Pancreas (tissue), 10 donors: ENCODE measurements around the gene PTPN1. TPM values are rescaled to one million over a fixed set of nuclear protein-coding genes. Genes with fewer than 3 reads are reported as not detected.
A peak's percentile ranks its signal among the peaks of the same experiment; 100 is the strongest.

ENCODE experiments used
- ATAC-seq, 4 donors: fragments of 200-7000 bp; cut with Tn5 transposase; one replicate each; pipeline versions ENCODE4 v1.8.0 to v1.9.1; 2020; ENCODE audit warnings: mild to moderate bottlenecking in 4 of 4, moderate library complexity in 4 of 4
- DNase-seq, 6 donors: peaks; one replicate each; pipeline ENCODE4 v3.0.0-alpha.2; 2020
- FAIRE-seq: peaks from 2 replicates; lab custom pipeline; 2012; peaks lifted over from hg19 to GRCh38; lab: Jason Lieb, UNC
- H3K27ac ChIP-seq, 4 donors: fragments of 200-600 bp; sonication (generic); 1 replicate in 3 of 4; 2 replicates in 1 of 4; pipeline versions ENCODE4 v1.5.0 to v1.8.0; 2020
- H3K27me3 ChIP-seq, 4 donors: fragments of 200-600 bp; one replicate each; pipeline ENCODE4 v1.8.0; 2021
- H3K36me3 ChIP-seq, 3 donors: fragments of 200-600 bp; sonication (generic) in 1 of 3; one replicate each; pipeline versions ENCODE4 v1.5.0 to v1.8.0; 2020 to 2021
- H3K4me1 ChIP-seq, 3 donors: fragments of 200-600 bp; one replicate each; pipeline ENCODE4 v1.8.0; 2021
- H3K4me3 ChIP-seq, 4 donors: fragments of 200-600 bp; sonication (generic) in 2 of 4; one replicate each; pipeline versions ENCODE4 v1.5.0 to v1.8.0; 2020 to 2021
- H3K9me3 ChIP-seq, 4 donors: fragments of 200-600 bp; one replicate each; pipeline ENCODE4 v1.8.0; 2021
- WGBS, 2 donors: extraction: QIAGEN DNeasy Blood & Tissue Kit; methylation state at CpG; one replicate each; pipeline ENCODE4 v1.1.7; 2013; 5-methylcytosine and 5-hydroxymethylcytosine counted together
- intact Hi-C, 3 donors: fragments of 100-400 bp; cut with DNase I; formaldehyde crosslinking; loops; one replicate each; pipeline versions ENCODE4 v1.11.1 to v1.14.2; 2022
- polyA plus RNA-seq, 2 donors: library from polyadenylated mRNA; stranded (reverse); fragments of 200-250 nt; gene quantifications; one replicate each; pipeline ENCODE4 v1.2.3, GENCODE V29; 2013
- total RNA-seq, 6 donors: library from RNA; stranded (reverse); fragmentation: NEBNext Ultra II Directional in 4 of 6; extraction: Animal tissue kit (Norgen Biotek cat#: 25700) in 4 of 6; gene quantifications; one replicate each; pipeline versions ENCODE4 v1.2.1 to v1.2.4, GENCODE V29; 2021 to 2023
- TF ChIP-seq, protein P1 (sequence below), 4 donors: fragments of 200-600 bp; sonication (generic) in 3 of 4; IDR thresholded peaks; one replicate each; pipeline versions ENCODE4 v1.5.0 to v1.8.0; 2021; ENCODE audit warnings: antibody characterized with exemption in 4 of 4
- donor health status: healthy with polysubstance abuse.
- donor health status: DM: no; HTN: no; CAD: no; lungs with moderate emphysema.
- donor health status: DM: no; HTN: no; CAD: no.
- donor health status: control.
- donor health status: control.
- donor health status: Bipolar disorder and iron deficiency.
- donor health status: DM: yes; HTN: yes; CAD: no.
- donor health status: DM: no; HTN: no; CAD: no.
- donor health status: DM: no; HTN: no; CAD: no.
- donor health status: DM: yes; HTN: yes; CAD: no.

PTPN1 gene
- total and polyA plus RNA-seq, 8 donors = 6.0 to 12.4 (median 8.6) TPM

DNA sequence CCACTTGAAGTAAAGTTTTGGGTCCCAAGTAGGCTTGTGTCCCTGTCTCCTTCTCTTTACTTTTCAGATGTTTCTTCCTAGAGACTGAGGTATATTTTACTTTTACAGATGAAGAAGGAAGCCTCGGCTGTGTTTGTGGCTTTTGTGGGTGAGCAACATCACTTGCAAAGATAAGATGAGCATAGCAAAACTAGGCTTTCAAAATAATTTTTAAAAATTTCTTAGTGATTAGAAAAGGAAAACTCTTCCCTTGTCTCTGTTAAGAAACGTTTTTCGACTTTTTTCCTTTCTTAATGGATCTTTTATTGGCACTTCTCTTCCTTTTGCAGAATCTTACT, 7.6 kb downstream of the PTPN1 start:
- H3K4me3 ChIP-seq = no peak overlapping the region
- 53 to 59% methylated on average over 3 of the region's 3 CpGs for WGBS, 2 donors
- H3K9me3 ChIP-seq = no peaks in the 10 kb centered on the region
- DNase-seq = no peak
- no peak for FAIRE-seq
- H3K4me1 ChIP-seq = peaks cover 0 to 15% (median 12%) of the 10 kb centered on the region in 3 donors
- TF ChIP-seq, protein P1, sequence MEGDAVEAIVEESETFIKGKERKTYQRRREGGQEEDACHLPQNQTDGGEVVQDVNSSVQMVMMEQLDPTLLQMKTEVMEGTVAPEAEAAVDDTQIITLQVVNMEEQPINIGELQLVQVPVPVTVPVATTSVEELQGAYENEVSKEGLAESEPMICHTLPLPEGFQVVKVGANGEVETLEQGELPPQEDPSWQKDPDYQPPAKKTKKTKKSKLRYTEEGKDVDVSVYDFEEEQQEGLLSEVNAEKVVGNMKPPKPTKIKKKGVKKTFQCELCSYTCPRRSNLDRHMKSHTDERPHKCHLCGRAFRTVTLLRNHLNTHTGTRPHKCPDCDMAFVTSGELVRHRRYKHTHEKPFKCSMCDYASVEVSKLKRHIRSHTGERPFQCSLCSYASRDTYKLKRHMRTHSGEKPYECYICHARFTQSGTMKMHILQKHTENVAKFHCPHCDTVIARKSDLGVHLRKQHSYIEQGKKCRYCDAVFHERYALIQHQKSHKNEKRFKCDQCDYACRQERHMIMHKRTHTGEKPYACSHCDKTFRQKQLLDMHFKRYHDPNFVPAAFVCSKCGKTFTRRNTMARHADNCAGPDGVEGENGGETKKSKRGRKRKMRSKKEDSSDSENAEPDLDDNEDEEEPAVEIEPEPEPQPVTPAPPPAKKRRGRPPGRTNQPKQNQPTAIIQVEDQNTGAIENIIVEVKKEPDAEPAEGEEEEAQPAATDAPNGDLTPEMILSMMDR (IDR thresholded peaks at IDR 0.05) = no peak
- H3K27ac ChIP-seq = peak overlapping the region in 1 of 4 donors; percentile 18
- no peaks in the 10 kb centered on the region for H3K36me3 ChIP-seq
- ATAC-seq = no peak
- intact Hi-C loops = no loop called here
- no peaks in the 10 kb centered on the region for H3K27me3 ChIP-seq

DNA sequence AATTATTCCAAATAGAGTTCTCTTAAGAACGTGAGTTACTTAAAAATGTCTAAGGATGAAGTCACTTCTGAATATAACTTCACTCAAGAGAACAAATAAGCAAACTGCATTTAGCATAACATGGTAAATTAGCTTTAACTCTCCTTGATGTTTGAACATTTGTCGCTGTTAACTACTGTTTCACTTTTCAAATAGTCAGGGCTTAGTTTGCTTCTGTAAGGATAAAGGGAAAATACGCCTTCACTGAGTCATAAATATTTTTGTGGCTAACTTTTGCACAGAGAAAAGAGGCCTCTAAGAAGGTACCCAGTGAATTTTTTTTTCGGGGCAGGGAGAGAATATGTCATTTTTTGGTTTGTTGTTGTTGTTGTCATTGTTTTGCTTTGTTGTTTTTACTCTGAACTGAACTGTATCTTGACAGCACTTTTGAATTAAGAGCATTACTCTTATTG, 8.1 kb downstream of the PTPN1 start:
- TF ChIP-seq, protein P1 (IDR thresholded peaks at IDR 0.05) = no peak
- Histone ChIP-seq H3K9me3 (no peaks in the 10 kb centered on the region), H3K4me1 (peaks cover 0 to 9% (median 7%) of the 10 kb centered on the region in 3 donors), H3K27ac (no peak overlapping the region), H3K36me3 (no peaks in the 10 kb centered on the region), H3K27me3 (no peaks in the 10 kb centered on the region), H3K4me3 (no peak overlapping the region)
- DNase-seq = no peak
- 81 to 85% methylated on average over 4 of the region's 4 CpGs for WGBS, 2 donors
- intact Hi-C loops = no loop called here
- no peak for ATAC-seq
- no peak for FAIRE-seq

GRCh38 chr20:50519036-50519762, 9.0 kb downstream of the PTPN1 start:
- DNase-seq (no peak), FAIRE-seq (no peak), ATAC-seq (no peak)
- no peaks in the 10 kb centered on the region for H3K36me3 ChIP-seq
- TF ChIP-seq, protein P1 (IDR thresholded peaks at IDR 0.05) = no peak
- H3K27me3 ChIP-seq = no peaks in the 10 kb centered on the region
- WGBS, 2 donors = 72 to 76% methylated on average over 5 of the region's 5 CpGs
- H3K4me3 ChIP-seq = no peak overlapping the region
- H3K4me1 ChIP-seq = peaks cover 0 to under 1% (median 0%) of the 10 kb centered on the region in 3 donors
- H3K9me3 ChIP-seq = no peaks in the 10 kb centered on the region
- H3K27ac ChIP-seq = no peak overlapping the region
- intact Hi-C loops = no loop called here

GRCh38 chr20:50520222-50520880, 10.2 kb downstream of the PTPN1 start:
- FAIRE-seq (no peak), DNase-seq (no peak), ATAC-seq (no peak)
- Histone ChIP-seq H3K9me3 (no peaks in the 10 kb centered on the region), H3K36me3 (no peaks in the 10 kb centered on the region), H3K4me3 (no peak overlapping the region), H3K4me1 (no peaks in the 10 kb centered on the region), H3K27ac (no peak overlapping the region), H3K27me3 (no peaks in the 10 kb centered on the region)
- TF ChIP-seq, protein P1 (IDR thresholded peaks at IDR 0.05) = no peak
- intact Hi-C loops = no loop called here
- 90 to 94% methylated on average over 7 of the region's 7 CpGs for WGBS, 2 donors
